Body of pancreas (tissue), 4 donors: ENCODE results near the gene IL1RAPL2. TPM values are rescaled to one million over a fixed set of nuclear protein-coding genes. Genes with fewer than 3 reads are reported as not detected.
"Not testable (repeated sequence)": the region's sequence is repeated elsewhere in the genome, so short reads cannot be mapped to it uniquely, and the experiment has no call there.

Source experiments
- ATAC-seq: fragments of 150-250 bp; one replicate; pipeline ENCODE4 v1.9.1; 2016
- DNase-seq, 4 donors: peaks; one replicate each; pipeline ENCODE4 v3.0.0-alpha.2; 2019
- H3K27ac ChIP-seq, 4 donors: fragments of 200-600 bp; sonication (generic); 1 replicate in 3 of 4; 2 replicates in 1 of 4; pipeline versions ENCODE4 v1.5.1 to v1.6.1; 2016 to 2019; ENCODE audit warnings: mild to moderate bottlenecking in 1 of 4, mixed read lengths in 1 of 4, moderate library complexity in 1 of 4
- H3K27me3 ChIP-seq, 2 donors: fragments of 200-600 bp; sonication (generic); one replicate each; pipeline ENCODE4 v1.6.0; 2016; ENCODE audit warnings: mild to moderate bottlenecking in 1 of 2
- H3K36me3 ChIP-seq, 2 donors: fragments of 200-600 bp; sonication (generic); replicated peaks in 1 of 2; 2 replicates each; pipeline ENCODE4 v1.5.1; 2016; ENCODE audit warnings: low read depth in 2 of 2; ENCODE audit not compliant: insufficient read depth in 1 of 2
- H3K4me1 ChIP-seq: fragments of 200-600 bp; sonication (generic); one replicate; pipeline ENCODE4 v1.6.0; 2016
- H3K4me3 ChIP-seq, 2 donors: fragments of 200-600 bp; sonication (generic); 1 replicate in 1 of 2; 2 replicates in 1 of 2; pipeline ENCODE4 v1.5.1; 2016 to 2019
- H3K9me3 ChIP-seq, 3 donors: fragments of 200-600 bp; sonication (generic); 1 replicate in 2 of 3; 2 replicates in 1 of 3; pipeline ENCODE4 v1.5.1; 2016
- POLR2A ChIP-seq, 3 donors: fragments of 450-650 bp; IDR thresholded peaks; one replicate each; pipeline ENCODE4 v1.6.1; 2016; ENCODE audit warnings: antibody characterized with exemption in 3 of 3, mild to moderate bottlenecking in 2 of 3
- WGBS, 2 donors: methylation state at CpG; one replicate each; pipeline ENCODE4 v1.1.5; 2017; 5-methylcytosine and 5-hydroxymethylcytosine counted together
- intact Hi-C: fragments of 100-400 bp; cut with DNase I; formaldehyde crosslinking; loops from one replicate; pipeline ENCODE4 v1.15.1; 2023
- total RNA-seq, 2 donors: library from RNA; depleted of rRNA; stranded (reverse); fragments of >200 nt; gene quantifications; one replicate each; pipeline ENCODE4 v1.1.0, GENCODE V29; 2016
- TF ChIP-seq, protein P1 (sequence below), 7 experiments: fragments of 450-650 bp in 4 of 7; fragments of 200-600 bp in 3 of 7; sonication (generic) in 3 of 7; IDR thresholded peaks; one replicate each; pipeline ENCODE4 v1.5.1; 2016 to 2019; ENCODE audit warnings: antibody characterized with exemption in 7 of 7

IL1RAPL2 gene
- total RNA-seq, 2 donors from 2014 or later, result not detected

- no peak for ATAC-seq
- no peak overlapping the region for H3K27ac ChIP-seq
- no peaks in the 10 kb centered on the region for H3K4me1 ChIP-seq
- no peaks in the 10 kb centered on the region for H3K9me3 ChIP-seq
- WGBS, 2 donors, result 81 to 93% methylated on average over 3 of the region's 3 CpGs
- no peaks in the 10 kb centered on the region for H3K27me3 ChIP-seq
- TF ChIP-seq, protein P1, sequence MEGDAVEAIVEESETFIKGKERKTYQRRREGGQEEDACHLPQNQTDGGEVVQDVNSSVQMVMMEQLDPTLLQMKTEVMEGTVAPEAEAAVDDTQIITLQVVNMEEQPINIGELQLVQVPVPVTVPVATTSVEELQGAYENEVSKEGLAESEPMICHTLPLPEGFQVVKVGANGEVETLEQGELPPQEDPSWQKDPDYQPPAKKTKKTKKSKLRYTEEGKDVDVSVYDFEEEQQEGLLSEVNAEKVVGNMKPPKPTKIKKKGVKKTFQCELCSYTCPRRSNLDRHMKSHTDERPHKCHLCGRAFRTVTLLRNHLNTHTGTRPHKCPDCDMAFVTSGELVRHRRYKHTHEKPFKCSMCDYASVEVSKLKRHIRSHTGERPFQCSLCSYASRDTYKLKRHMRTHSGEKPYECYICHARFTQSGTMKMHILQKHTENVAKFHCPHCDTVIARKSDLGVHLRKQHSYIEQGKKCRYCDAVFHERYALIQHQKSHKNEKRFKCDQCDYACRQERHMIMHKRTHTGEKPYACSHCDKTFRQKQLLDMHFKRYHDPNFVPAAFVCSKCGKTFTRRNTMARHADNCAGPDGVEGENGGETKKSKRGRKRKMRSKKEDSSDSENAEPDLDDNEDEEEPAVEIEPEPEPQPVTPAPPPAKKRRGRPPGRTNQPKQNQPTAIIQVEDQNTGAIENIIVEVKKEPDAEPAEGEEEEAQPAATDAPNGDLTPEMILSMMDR (IDR thresholded peaks at IDR 0.05), result no peak
- no peak for TF ChIP-seq POLR2A (IDR thresholded peaks at IDR 0.05)
- no peaks in the 10 kb centered on the region for H3K36me3 ChIP-seq
- DNase-seq, result no peak
- intact Hi-C loops, result no loop called here
- no peak overlapping the region for H3K4me3 ChIP-seq
Measured at GRCh38 chrX:105101378-105101777, 535.4 kb downstream of the IL1RAPL2 start.

DNA sequence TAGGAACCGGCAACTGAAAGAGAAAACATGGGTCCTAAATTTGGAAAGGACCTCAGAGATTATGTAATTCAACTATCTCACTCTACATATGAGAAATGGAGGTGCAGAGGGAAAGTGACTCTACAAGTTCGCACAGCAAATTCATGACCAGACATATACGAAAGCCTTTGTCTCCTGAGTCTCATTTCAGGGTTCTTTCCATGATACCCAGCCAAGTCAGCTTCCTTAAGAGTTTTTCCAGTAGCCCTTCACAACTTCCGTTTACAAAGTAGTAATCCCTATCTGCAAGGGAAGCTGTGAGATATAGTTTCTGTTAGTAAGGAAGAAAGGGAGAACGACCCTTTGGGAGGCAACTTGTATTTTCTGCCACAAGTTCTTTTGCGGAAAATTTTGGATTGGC is 543.9 kb downstream of the IL1RAPL2 start:
- Histone ChIP-seq H3K9me3 (no peaks in the 10 kb centered on the region), H3K36me3 (no peaks in the 10 kb centered on the region), H3K4me3 (no peak overlapping the region), H3K4me1 (no peaks in the 10 kb centered on the region), H3K27ac (no peak overlapping the region), H3K27me3 (no peaks in the 10 kb centered on the region)
- DNase-seq (no peak), ATAC-seq (no peak)
- TF ChIP-seq POLR2A (IDR thresholded peaks at IDR 0.05), result no peak
- TF ChIP-seq, protein P1 (IDR thresholded peaks at IDR 0.05), result no peak
- WGBS, 2 donors, result 74 to 87% methylated on average over 6 of the region's 6 CpGs
- intact Hi-C loops, result no loop called here

- ATAC-seq (no peak), DNase-seq (no peak)
- TF ChIP-seq, protein P1 (IDR thresholded peaks at IDR 0.05), result no peak
- no peak for TF ChIP-seq POLR2A (IDR thresholded peaks at IDR 0.05)
- WGBS, 2 donors, result 76 to 88% methylated on average over 3 of the region's 3 CpGs
- intact Hi-C loops, result no loop called here
- H3K27me3 ChIP-seq, result no peaks in the 10 kb centered on the region
- no peaks in the 10 kb centered on the region for H3K36me3 ChIP-seq
- no peaks in the 10 kb centered on the region for H3K9me3 ChIP-seq
- no peak overlapping the region for H3K27ac ChIP-seq
- no peaks in the 10 kb centered on the region for H3K4me1 ChIP-seq
- no peak overlapping the region for H3K4me3 ChIP-seq
Measured at GRCh38 chrX:105114554-105115130, 548.6 kb downstream of the IL1RAPL2 start.

- intact Hi-C loops, result not testable (repeated sequence)
Measured at GRCh38 chrX:105115596-105116320, 549.8 kb downstream of the IL1RAPL2 start.

GRCh38 chrX:105116486-105116885 is 550.5 kb downstream of the IL1RAPL2 start:
- H3K27ac ChIP-seq, result no peak overlapping the region
- H3K9me3 ChIP-seq, result no peaks in the 10 kb centered on the region
- intact Hi-C loops, result no loop called here
- no peaks in the 10 kb centered on the region for H3K27me3 ChIP-seq
- H3K36me3 ChIP-seq, result no peaks in the 10 kb centered on the region
- DNase-seq (no peak), ATAC-seq (no peak)
- H3K4me1 ChIP-seq, result no peaks in the 10 kb centered on the region
- no peak overlapping the region for H3K4me3 ChIP-seq
- WGBS, 2 donors, result 39 to 42% methylated on average over 1 of the region's 1 CpG
- TF ChIP-seq POLR2A (IDR thresholded peaks at IDR 0.05), result no peak
- TF ChIP-seq, protein P1 (IDR thresholded peaks at IDR 0.05), result no peak

More at GRCh38 chrX:105115596-105116320, 549.8 kb downstream of the IL1RAPL2 start:
- H3K27ac ChIP-seq, H3K9me3 ChIP-seq, H3K36me3 ChIP-seq, ATAC-seq, DNase-seq, H3K4me3 ChIP-seq, H3K27me3 ChIP-seq, H3K4me1 ChIP-seq: not testable (repeated sequence)
- WGBS, 2 donors, result 93 to 95% methylated on average over 3 to 18 of the region's 35 CpGs
